ENCODE results near the gene ZNF467.

The ZNF467 gene

DNA sequence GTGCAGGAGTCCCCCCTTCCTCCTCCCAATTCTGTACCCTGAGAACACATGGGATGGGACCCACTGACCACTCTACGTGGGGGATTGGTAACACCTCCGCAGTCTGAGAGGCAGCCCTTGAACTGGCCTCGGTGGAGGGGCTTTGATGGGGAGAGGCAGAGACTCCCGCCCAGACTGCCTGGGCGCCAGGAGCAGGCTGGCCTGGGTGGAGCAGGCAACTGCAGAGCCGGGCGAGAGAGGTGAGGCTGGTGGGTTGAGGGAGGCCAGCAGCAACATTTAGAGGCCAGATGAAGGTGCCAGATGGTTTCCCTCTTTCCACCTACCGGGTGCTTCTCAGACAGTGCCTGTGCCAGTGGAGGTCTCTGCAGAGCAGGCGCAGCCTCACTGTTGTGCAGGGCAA lies 30.7 kb upstream of the ZNF467 start:
- DNase-seq = no peak

DNA sequence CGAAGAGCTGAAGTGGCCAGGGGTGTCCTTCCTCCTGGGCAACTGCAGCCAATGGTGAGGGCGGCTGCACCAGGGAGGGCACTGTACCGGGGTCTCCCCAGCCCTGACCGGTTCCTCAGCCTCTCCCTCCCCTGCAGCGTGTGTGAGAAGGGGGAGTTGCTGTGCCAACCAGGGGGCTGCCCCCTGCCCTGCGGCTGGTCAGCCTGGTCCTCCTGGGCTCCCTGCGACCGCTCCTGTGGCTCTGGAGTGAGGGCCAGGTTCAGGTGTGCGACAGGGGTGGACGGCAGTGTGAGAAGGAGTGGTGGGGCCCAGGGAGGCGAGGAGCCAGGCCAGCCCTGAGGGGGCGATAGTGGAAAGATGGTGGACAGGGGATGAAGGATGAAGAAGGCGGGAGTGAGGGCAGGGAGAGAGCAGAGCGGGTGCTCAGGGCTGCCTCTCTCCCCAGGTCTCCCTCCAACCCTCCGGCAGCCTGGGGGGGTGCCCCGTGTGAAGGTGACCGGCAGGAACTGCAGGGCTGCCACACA lies 30.2 kb upstream of the ZNF467 start:
- DNase-seq = no peak

DNA sequence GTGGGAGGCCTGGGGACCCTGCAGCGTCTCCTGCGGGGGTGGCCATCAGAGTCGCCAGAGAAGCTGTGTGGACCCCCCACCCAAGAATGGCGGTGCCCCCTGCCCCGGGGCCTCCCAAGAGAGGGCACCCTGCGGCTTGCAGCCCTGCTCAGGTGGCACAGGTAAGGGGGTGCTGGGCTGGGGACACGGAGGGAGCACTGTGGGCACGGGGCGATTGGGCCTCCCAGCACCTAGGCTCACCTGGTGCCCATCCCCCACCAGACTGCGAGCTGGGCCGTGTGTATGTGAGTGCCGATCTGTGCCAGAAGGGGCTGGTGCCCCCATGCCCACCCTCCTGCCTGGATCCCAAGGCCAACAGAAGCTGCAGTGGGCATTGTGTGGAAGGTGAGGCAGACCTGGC lies 29.6 kb upstream of the ZNF467 start:
- no peak for DNase-seq

DNA sequence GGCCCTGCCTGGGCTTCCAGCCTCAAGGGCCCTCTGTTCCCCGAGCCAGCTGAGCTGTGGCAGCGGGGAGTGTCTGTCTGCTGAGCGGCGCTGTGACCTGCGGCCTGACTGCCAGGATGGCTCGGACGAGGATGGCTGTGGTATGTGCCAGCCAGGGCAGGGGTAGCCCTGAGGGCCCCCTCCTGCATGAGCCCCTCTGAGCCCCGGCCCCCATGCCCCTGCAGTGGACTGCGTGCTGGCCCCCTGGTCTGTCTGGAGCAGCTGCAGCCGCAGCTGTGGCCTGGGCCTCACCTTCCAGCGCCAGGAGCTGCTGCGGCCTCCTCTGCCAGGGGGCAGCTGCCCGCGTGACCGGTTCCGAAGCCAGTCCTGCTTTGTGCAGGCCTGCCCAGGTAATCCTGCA lies 28.4 kb upstream of the ZNF467 start:
- no peak for DNase-seq

DNA sequence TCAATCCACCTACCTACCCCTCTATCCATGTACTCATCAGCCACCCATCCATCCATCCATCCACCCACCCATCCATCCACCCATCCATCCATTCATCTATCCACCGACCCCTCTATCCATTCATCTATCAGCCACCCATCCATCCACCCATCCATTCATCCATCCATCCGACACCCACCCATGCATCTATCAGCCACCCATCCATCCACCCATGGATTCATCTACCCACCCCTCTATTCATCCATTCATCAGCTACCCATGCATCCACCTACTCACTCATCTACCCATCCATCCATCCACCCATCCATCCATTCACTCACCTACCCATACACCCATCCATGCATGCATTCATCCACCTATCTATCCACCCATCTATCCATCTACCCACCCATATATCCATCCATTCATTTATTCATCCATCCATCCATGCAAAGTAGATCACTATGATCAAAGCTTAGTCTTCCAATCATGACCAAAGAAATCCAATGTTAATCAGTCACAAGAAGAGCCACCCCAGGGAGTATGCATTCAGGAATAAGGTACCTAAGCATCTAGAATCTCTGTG lies 27.7 kb upstream of the ZNF467 start:
- no peak for DNase-seq

DNA sequence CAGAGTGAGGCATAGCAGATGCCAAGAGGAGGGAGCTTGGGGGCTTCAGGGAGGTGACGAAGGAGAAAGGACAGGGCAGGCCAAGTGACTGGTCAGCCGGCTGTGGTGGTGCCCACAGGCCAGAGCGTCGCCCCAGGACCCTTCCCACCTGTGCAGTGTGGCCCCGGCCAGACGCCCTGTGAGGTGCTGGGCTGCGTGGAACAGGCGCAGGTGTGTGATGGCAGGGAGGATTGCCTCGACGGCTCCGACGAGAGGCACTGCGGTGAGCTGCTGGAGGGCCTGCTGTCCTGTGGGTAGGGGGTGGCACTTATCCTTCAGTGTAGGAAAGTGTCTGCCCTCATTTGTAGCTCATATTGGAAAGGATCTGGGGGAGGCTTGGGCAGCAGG lies 26.8 kb upstream of the ZNF467 start:
- DNase-seq = no peak

DNA sequence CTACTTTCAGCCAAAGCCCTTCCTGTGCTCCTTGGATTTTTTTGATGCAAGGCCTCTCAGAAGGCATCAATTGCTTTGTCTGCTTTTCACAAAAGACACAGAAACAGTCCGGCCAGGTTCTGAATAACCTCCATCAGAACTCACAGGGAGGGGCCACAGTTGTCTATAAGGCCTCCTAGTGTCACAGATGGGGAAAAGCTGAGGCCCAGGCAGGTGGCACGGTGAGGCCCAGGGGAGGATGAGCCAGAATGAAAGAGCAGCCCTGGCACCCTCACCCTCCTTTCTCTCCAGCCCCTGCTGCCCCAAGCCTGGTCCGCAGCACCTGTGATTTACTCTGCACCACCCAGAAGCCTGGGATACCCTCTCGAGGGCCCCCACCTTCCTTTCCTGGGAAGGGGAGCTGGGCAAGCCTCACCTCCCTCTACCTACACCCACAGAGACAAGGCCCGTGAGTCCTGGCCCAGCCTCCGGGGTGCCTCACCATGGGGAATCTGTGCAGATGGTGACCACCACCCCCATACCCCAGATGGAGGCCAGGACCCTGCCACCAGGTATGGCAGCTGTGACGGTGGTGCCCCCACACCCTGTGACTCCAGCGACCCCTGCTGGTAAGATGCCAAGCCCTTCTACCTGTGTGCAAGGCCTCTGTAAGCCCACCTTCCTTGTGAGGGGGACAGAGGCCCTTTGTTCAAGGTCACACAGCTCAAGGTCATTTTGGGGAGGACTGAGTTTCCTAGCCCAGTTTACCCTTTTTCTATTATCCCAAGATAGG lies 26.2 kb upstream of the ZNF467 start:
- DNase-seq = no peak

DNA sequence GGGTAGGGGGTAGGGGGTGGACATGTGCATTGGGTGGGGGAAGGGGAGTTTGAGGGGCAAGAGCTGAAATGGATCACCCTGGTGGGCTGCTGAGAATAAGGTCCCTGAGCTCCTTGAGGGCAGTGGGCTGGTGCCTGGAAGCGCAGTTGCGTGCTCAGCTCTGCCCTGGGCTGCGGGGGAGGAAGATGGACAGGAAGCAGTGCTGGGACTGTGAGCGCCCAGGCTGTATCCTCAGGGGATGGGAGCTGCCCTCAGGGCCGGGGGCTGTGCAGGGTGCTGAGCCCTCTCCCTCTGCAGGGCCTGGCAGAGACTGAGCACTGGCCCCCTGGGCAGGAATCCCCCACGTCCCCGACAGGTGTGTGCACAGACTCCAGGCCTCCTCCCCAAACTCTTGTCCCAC lies 24.4 kb upstream of the ZNF467 start:
- no peak for DNase-seq

DNA sequence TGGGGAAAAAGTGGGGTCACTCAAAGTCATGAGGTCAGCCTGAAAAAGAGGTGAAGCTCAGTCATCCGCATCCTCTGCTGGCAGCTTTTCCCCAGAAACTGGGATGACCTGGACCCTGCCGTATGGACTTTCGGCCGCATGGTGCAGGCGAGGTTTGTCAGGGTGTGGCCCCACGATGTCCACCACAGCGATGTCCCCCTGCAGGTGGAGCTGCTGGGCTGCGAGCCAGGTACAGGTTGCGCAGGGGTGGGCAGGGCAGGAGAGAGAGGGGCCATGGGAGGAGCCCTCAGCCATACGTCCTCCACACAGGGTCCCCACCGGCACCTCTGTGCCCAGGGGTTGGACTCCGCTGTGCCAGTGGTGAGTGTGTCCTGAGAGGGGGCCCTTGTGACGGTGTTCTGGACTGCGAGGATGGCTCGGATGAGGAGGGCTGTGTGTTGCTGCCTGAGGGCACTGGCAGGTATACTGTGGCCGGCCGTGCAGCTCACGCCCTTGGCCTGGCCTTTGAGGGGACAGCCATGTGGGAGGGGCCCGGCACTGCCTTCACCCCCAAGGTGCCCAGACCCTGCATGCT lies 23.0 kb upstream of the ZNF467 start:
- no peak for DNase-seq

DNA sequence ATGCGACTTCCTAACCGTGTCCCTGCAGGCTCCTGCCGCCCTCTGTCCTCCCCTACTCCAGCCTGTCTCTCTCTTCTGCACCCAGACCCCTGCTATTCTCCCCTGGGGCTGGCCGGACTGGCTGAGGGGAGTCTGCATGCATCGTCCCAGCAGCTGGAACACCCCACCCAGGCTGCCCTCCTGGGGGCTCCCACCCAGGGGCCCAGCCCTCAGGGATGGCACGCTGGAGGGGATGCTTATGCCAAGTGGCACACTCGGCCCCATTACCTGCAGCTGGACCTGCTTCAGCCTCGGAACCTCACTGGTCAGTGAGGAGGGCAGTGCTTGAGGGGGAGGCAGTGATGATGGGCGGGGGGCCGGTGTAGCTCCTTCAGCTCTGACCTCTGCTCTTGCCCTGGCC lies 21.7 kb upstream of the ZNF467 start:
- no peak for DNase-seq

DNA sequence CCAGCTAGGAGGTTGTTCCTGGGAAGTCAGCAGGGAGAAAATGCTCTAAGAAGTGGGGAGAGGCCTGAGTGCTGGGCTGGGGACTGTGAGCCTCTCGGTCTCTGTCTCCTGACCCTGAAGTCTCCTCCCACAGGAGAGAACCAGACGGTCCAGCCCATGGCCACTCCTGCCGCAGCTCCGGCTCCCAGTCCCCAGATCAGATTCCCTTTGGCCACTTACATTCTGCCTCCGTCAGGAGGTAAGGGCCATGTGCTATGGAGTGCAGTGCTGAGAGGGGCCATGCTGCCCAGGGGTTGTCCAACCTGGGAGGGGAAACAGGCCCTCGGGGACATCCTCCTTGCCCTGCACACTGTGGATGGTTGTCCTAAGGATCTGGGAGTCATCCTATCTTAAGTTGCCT lies 21.3 kb upstream of the ZNF467 start:
- no peak for DNase-seq

DNA sequence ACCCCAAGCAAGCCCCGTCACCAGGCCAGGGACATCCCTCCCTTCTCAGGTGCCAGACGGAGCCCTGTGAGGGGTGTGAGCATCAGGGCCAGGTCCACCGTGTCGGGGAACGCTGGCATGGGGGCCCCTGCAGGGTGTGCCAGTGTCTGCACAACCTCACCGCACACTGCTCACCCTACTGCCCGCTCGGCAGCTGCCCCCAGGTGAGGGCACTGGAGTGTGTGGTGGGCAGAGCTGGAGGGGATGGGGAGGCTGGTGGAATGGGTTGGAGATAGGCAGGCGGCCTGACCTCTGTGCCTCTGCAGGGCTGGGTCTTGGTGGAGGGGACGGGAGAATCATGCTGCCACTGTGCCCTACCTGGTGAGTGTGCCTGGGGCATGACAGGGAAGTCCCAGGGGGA lies 19.9 kb upstream of the ZNF467 start:
- no peak for DNase-seq

DNA sequence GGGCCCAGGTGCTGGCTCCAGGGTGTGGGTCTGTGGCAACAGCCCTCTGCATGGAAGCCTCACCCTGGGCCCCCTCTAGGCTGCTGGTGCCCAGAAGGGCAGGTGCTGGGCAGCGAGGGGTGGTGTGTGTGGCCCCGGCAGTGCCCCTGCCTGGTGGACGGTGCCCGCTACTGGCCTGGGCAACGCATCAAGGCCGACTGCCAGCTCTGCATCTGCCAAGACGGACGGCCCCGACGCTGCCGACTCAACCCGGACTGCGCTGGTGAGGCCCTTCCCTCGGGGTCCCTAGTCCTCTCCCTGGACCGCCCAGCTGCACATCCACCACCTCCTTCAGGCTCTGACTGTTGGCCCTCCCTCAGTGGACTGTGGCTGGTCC lies 18.8 kb upstream of the ZNF467 start:
- DNase-seq = no peak

DNA sequence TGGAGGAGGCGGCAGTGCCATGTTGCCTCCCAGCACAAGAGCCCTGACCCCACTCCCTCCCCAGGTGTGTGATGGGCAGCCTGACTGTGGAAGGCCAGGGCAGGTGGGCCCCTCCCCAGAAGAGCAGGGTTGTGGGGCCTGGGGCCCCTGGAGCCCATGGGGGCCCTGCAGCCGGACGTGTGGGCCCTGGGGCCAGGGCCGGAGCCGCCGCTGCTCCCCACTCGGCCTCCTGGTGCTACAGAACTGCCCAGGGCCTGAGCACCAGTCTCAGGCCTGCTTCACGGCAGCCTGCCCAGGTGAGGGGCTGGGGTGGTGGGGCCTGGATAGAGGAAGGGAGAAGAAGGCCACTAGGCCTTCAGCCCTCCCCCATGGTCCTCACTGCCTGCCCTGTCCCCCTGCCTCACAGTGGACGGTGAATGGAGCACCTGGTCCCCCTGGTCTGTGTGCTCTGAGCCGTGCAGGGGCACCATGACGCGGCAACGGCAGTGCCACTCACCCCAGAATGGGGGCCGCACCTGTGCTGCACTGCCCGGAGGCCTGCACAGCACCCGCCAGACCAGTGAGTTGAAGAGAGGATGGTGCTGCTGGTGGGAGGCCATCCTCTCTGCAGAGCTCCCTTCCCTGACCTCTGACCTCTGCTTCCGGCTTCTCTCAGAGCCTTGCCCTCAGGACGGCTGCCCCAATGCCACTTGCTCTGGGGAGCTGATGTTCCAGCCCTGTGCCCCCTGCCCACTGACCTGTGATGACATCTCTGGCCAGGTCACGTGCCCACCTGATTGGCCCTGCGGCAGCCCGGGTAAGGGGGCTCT lies 18.2 kb upstream of the ZNF467 start:
- DNase-seq = no peak

DNA sequence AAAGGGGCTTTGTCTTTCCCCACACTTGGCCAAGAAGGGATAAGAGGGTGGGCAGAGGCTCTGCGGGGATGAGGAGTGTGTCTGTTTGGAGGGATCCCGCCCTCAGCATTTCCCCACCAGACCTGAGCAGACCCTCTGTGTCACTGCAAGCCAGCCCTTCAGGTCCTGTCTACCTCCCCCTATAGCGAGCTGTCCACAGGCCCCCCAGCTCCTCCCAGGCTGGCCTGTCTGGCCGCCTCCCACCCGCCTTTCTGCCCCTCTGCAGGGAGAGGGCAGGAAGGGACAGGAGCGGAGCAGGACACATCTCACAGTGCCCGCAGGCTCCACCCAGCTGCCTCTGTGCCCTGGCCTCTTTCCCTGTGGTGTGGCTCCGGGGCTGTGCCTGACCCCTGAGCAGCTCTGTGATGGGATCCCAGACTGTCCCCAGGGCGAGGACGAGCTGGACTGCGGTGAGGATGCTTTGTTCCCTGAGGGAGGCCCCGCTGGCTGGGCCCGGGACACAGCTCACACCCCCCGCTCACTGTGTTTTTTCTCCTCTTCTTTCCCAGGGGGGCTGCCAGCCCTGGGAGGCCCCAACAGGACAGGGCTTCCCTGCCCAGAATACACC lies 17.5 kb upstream of the ZNF467 start:
- DNase-seq = no peak

DNA sequence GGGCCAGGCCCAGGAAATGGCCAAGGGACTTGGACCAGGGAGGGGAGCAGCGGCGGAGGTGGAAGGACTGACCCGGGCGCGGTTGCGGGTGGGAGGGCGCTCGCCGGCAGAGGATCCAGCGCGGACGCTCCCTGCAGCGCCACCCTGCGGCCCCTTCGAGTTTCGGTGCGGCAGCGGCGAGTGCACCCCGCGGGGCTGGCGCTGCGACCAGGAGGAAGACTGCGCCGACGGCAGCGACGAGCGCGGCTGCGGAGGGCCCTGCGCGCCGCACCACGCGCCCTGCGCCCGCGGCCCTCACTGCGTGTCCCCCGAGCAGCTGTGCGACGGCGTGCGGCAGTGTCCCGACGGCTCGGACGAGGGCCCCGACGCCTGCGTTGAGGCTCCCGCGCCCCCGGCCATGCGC lies 16.8 kb upstream of the ZNF467 start:
- DNase-seq = no peak

DNA sequence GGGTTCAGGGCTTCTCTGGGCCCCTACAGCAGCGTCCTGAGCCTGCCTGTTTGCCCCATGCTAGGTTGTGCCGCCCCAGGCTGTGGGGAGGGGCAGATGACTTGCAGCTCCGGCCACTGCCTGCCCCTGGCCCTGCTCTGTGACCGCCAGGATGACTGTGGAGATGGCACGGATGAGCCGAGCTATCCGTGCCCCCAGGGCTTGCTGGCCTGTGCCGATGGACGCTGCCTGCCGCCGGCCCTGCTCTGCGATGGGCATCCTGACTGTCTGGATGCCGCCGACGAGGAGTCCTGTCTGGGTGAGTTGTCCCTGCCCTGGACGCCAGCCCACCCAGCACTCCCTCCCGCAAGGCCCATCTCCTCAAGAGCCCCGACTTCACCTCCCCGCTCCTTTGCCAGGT lies 15.7 kb upstream of the ZNF467 start:
- DNase-seq = no peak

DNA sequence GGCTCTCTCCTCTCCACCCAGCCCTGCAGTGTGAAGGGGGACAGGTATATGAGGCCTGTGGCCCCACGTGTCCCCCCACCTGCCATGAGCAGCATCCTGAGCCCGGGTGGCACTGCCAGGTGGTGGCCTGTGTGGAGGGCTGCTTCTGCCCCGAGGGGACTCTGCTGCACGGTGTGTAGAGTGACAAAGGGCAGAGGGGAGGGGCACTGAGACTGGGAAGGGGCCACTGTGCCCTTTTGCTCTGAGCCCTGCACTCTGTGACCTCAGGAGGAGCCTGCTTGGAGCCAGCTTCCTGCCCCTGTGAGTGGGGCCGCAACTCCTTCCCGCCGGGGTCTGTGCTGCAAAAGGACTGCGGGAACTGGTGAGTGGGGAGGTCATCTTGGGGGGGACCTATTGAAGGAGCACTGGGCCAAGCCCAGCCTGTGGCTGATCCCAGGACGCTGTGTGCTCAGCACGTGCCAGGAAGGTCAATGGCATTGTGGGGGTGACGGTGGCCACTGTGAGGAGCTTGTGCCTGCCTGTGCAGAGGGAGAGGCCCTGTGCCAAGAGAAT lies 15.0 kb upstream of the ZNF467 start:
- no peak for DNase-seq

DNA sequence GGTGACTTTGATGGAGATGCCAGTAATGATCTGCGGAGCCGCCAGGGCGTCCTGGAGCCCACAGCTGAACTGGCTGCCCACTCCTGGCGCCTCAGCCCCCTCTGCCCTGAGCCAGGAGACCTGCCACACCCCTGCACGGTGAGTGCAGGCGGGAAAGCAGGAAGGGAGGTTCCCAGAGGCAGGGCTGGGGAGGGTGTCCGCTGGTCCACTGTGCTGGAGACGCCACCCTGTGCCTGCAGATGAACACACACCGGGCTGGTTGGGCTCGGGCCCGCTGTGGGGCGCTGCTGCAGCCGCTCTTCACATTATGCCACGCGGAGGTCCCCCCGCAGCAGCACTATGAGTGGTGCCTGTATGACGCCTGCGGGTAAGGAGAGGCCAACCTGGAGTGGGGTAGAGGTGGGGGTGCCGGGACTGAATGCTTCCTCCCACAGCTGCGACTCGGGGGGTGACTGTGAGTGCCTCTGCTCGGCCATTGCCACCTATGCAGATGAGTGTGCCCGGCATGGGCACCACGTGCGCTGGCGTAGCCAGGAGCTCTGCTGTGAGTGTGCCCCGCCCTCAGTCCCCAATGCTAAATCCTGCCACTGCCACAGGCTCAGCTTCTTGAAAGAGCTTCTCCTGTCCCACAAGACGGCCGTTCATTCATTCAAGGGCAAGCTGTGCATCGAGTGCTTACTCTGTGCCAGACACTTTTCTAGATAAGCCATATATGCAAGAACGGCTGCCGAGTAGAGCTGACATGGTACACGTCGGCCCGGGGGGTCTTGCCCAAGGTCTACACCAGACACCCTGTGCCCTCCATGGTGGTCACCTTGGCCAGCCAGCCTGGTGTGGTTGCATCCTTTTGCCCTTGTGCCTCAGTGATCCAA lies 14.3 kb upstream of the ZNF467 start:
- DNase-seq = no peak

DNA sequence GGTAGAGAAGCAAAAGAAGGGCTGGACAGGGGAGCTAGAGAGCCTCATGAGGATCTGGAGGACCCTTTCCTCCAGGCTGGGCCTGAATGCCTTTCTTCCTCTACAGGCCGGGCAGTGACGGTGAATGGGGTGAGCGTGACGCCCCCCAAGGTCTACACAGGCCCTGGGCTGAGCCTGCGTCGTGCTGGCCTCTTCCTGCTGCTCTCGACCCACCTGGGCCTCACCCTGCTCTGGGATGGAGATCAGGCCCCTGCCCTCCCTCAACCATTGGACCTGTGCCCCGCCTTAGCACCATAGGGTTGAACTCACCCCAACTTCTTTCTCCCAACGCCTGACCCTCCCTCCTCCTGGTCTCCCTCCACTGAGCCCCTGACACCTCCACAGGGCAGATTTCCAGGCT lies 12.6 kb upstream of the ZNF467 start:
- no peak for DNase-seq

DNA sequence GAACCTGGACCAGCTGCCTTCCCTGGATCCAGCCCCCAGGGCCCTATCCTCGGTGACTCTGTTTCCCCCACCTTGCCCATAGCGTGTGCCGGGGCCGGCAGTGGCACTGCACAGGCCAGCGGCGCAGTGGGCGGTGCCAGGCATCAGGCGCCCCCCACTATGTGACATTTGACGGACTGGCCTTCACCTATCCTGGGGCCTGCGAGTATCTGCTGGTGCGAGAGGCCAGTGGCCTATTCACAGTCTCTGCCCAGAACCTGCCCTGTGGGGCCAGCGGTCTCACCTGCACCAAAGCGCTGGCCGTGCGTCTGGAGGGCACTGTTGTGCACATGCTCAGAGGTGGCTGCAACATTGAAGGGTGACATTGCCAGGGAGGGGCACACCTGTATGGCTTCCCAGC lies 12.0 kb upstream of the ZNF467 start:
- no peak for DNase-seq

DNA sequence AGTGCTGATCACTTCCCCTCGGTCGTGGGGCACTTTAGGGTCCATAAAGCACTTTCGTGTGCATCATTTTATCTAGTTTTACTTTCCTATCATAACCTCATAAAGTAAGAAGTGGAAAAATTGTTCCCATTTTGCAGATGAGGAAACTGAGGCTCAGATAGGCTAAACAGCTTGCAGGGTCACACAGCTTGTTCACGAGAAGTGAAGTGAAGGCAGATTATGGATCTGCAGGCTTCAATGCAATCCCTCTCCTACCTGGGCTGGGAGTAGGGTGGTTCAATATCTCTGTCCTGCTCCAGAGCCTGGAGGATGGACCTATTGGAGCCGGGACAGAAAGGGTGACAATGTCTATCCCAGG lies 10.8 kb upstream of the ZNF467 start:
- no peak for DNase-seq

All from NCI-H510A (cell line).